ENCODE data around the gene RANBP3.

GRCh38 chr19:5994405-5995165, 16.6 kb upstream of the RANBP3 start:
- TF ChIP-seq CTCF (IDR thresholded peaks at IDR 0.05; ENCODE audit: borderline replicate concordance, extremely low read depth, low read length, poor library complexity, severe bottlenecking) (no peak), EZH2 (IDR thresholded peaks at IDR 0.05; ENCODE audit: borderline replicate concordance, low read depth, low read length, severe bottlenecking) (no peak)
